HepG2 (cell line): ENCODE measurements around the gene PRIMA1.

Experiments
- CENPX ChIP-seq: sonication (generic); formaldehyde crosslinking; IDR thresholded peaks from 2 replicates; pipeline ENCODE4 v1.9.0; 2021; ENCODE audit warnings: mild to moderate bottlenecking, missing genetic modification reagents, moderate library complexity
- TF ChIP-seq, protein P1 (sequence below): sonication (generic); formaldehyde crosslinking; IDR thresholded peaks from 2 replicates; pipeline ENCODE4 v1.9.0; 2021; ENCODE audit warnings: missing genetic modification reagents, borderline replicate concordance

DNA sequence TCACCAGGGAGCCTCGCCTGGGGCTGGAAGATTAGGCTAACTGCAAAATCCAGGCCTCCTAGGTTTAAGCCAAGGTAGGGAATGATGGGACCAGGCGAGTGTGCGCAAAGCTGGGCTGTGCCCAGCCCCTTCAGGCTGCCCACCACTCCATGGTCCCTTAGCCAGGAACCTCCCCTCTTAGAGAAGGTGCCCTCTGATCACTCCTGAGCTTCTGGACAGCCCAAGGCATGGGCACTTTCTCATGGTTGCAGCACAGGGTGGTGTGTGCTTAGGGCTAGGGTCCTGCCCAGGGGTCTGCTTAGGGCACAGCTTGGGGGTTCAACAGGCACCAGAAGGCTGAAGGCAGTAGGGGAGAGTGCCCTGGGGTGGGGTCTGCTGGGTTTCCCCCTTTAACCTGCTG, 69.0 kb downstream of the PRIMA1 start:
- TF ChIP-seq, protein P1, sequence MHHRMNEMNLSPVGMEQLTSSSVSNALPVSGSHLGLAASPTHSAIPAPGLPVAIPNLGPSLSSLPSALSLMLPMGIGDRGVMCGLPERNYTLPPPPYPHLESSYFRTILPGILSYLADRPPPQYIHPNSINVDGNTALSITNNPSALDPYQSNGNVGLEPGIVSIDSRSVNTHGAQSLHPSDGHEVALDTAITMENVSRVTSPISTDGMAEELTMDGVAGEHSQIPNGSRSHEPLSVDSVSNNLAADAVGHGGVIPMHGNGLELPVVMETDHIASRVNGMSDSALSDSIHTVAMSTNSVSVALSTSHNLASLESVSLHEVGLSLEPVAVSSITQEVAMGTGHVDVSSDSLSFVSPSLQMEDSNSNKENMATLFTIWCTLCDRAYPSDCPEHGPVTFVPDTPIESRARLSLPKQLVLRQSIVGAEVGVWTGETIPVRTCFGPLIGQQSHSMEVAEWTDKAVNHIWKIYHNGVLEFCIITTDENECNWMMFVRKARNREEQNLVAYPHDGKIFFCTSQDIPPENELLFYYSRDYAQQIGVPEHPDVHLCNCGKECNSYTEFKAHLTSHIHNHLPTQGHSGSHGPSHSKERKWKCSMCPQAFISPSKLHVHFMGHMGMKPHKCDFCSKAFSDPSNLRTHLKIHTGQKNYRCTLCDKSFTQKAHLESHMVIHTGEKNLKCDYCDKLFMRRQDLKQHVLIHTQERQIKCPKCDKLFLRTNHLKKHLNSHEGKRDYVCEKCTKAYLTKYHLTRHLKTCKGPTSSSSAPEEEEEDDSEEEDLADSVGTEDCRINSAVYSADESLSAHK (CRISPR knock-in tag) = no peak
- no peak for TF ChIP-seq CENPX (CRISPR knock-in tag)
